Measurements from ENCODE around the gene NKPD1.

Gene NKPD1

GRCh38 chr19:45191375-45191774 is 30.6 kb upstream of the NKPD1 start:
- Histone ChIP-seq H3K79me2 (ENCODE audit: low read length) (no peaks in the 10 kb centered on the region), H2AFZ (ENCODE audit: low read length) (no peak overlapping the region), H3K4me2 (ENCODE audit: low read depth, low read length) (no peak overlapping the region), H3K4me1 (ENCODE audit: low read length) (no peaks in the 10 kb centered on the region), H3K9me2 (replicated peaks; ENCODE audit: insufficient read depth, low read length) (no peaks in the 10 kb centered on the region), H3K27ac (ENCODE audit: low read length) (no peak overlapping the region), H3K9ac (ENCODE audit: low read length) (no peak overlapping the region), H4K20me1 (ENCODE audit: insufficient read depth, low read length) (no peaks in the 10 kb centered on the region), H3K4me3 (ENCODE audit: low read length) (no peak overlapping the region), H3F3A (ENCODE audit: insufficient read depth, low read length) (no peaks in the 10 kb centered on the region), H3K27me3 (replicated peaks; ENCODE audit: insufficient read depth, low read length) (peaks cover 6% of the 10 kb centered on the region; the same call in 1 of the 2 replicates), H3K36me3 (replicated peaks; ENCODE audit: insufficient read depth, low read length) (no peaks in the 10 kb centered on the region), H3K9me3 (replicated peaks; ENCODE audit: insufficient read depth, low read length) (no peaks in the 10 kb centered on the region)
- no peak for DNase-seq
- TF ChIP-seq EZH2phosphoT487 (IDR thresholded peaks at IDR 0.05; ENCODE audit: low read length) (no peak), CTCF (IDR thresholded peaks at IDR 0.05; ENCODE audit: low read length) (no peak), EZH2 (optimal IDR thresholded peaks at IDR 0.05; ENCODE audit: low read depth, low read length) (no peak)

GRCh38 chr19:45189971-45190370 is 29.2 kb upstream of the NKPD1 start:
- no peak overlapping the region for H3K4me2 ChIP-seq (ENCODE audit: low read depth, low read length)
- no peak overlapping the region for H2AFZ ChIP-seq (ENCODE audit: low read length)
- no peak overlapping the region for H3K9ac ChIP-seq (ENCODE audit: low read length)
- no peaks in the 10 kb centered on the region for H3K27me3 ChIP-seq (replicated peaks; ENCODE audit: insufficient read depth, low read length)
- DNase-seq, result no peak
- H3K36me3 ChIP-seq (replicated peaks; ENCODE audit: insufficient read depth, low read length), result no peaks in the 10 kb centered on the region
- no peaks in the 10 kb centered on the region for H3K79me2 ChIP-seq (ENCODE audit: low read length)
- no peaks in the 10 kb centered on the region for H3K9me3 ChIP-seq (replicated peaks; ENCODE audit: insufficient read depth, low read length)
- TF ChIP-seq CTCF (IDR thresholded peaks at IDR 0.05; ENCODE audit: low read length), result no peak
- TF ChIP-seq EZH2 (optimal IDR thresholded peaks at IDR 0.05; ENCODE audit: low read depth, low read length), result no peak
- TF ChIP-seq EZH2phosphoT487 (IDR thresholded peaks at IDR 0.05; ENCODE audit: low read length), result no peak
- H3K9me2 ChIP-seq (replicated peaks; ENCODE audit: insufficient read depth, low read length), result no peaks in the 10 kb centered on the region
- no peak overlapping the region for H3K4me3 ChIP-seq (ENCODE audit: low read length)
- no peak overlapping the region for H3K27ac ChIP-seq (ENCODE audit: low read length)
- no peaks in the 10 kb centered on the region for H3F3A ChIP-seq (ENCODE audit: insufficient read depth, low read length)
- no peaks in the 10 kb centered on the region for H3K4me1 ChIP-seq (ENCODE audit: low read length)
- H4K20me1 ChIP-seq (ENCODE audit: insufficient read depth, low read length), result no peaks in the 10 kb centered on the region

- no peaks in the 10 kb centered on the region for H3K79me2 ChIP-seq (ENCODE audit: low read length)
- H3K9me2 ChIP-seq (replicated peaks; ENCODE audit: insufficient read depth, low read length), result no peaks in the 10 kb centered on the region
- H3K27me3 ChIP-seq (replicated peaks; ENCODE audit: insufficient read depth, low read length), result no peaks in the 10 kb centered on the region
- no peak overlapping the region for H3K27ac ChIP-seq (ENCODE audit: low read length)
- no peaks in the 10 kb centered on the region for H3K4me1 ChIP-seq (ENCODE audit: low read length)
- no peaks in the 10 kb centered on the region for H4K20me1 ChIP-seq (ENCODE audit: insufficient read depth, low read length)
- H3K9ac ChIP-seq (ENCODE audit: low read length), result no peak overlapping the region
- H3K36me3 ChIP-seq (replicated peaks; ENCODE audit: insufficient read depth, low read length), result no peaks in the 10 kb centered on the region
- no peaks in the 10 kb centered on the region for H3F3A ChIP-seq (ENCODE audit: insufficient read depth, low read length)
- DNase-seq, result peak; percentile 61
- no peak overlapping the region for H3K4me3 ChIP-seq (ENCODE audit: low read length)
- peak overlapping the region; percentile 8; the same call in 1 of the 2 replicates for H2AFZ ChIP-seq (ENCODE audit: low read length)
- H3K9me3 ChIP-seq (replicated peaks; ENCODE audit: insufficient read depth, low read length), result no peaks in the 10 kb centered on the region
- TF ChIP-seq EZH2phosphoT487 (IDR thresholded peaks at IDR 0.05; ENCODE audit: low read length), result no peak
- no peak for TF ChIP-seq EZH2 (optimal IDR thresholded peaks at IDR 0.05; ENCODE audit: low read depth, low read length)
- TF ChIP-seq CTCF (IDR thresholded peaks at IDR 0.05; ENCODE audit: low read length), result peak; percentile 68
- peak overlapping the region; percentile 30; the same call in 1 of the 2 replicates for H3K4me2 ChIP-seq (ENCODE audit: low read depth, low read length)
Measured at GRCh38 chr19:45187421-45188100, 26.8 kb upstream of the NKPD1 start.

Data from MM.1S (cell line).